ENCODE data around the gene ANKRD13C. TPM values are rescaled to one million over a fixed set of nuclear protein-coding genes. Genes with fewer than 3 reads are reported as not detected.
A peak's percentile ranks its signal among the peaks of the same experiment; 100 is the strongest.

The ANKRD13C gene
- total RNA-seq, 1 donor from 2014 or later, result 16.1 TPM

DNA sequence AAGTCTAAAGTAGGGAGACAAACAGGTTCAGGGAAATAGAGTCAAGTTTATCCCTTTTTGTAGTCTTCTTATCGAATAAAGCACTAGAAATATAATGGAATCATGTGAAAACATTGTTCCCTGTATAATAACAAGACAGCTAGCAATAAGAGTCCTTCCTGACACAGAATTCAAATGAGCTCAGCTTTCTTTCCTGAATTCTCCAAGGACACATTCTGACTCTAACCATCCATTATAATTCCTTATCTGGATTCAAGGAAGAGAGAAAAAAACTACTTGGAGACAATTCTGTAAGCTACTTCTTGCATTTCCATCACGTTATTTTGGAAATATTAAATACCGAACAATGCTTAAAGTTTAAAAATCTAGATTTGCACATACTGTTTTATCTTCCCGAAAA is 58.8 kb downstream of the ANKRD13C start:
- FAIRE-seq (no peak), DNase-seq (ENCODE audit: low read depth) (no peak)
- TF ChIP-seq, protein P1, sequence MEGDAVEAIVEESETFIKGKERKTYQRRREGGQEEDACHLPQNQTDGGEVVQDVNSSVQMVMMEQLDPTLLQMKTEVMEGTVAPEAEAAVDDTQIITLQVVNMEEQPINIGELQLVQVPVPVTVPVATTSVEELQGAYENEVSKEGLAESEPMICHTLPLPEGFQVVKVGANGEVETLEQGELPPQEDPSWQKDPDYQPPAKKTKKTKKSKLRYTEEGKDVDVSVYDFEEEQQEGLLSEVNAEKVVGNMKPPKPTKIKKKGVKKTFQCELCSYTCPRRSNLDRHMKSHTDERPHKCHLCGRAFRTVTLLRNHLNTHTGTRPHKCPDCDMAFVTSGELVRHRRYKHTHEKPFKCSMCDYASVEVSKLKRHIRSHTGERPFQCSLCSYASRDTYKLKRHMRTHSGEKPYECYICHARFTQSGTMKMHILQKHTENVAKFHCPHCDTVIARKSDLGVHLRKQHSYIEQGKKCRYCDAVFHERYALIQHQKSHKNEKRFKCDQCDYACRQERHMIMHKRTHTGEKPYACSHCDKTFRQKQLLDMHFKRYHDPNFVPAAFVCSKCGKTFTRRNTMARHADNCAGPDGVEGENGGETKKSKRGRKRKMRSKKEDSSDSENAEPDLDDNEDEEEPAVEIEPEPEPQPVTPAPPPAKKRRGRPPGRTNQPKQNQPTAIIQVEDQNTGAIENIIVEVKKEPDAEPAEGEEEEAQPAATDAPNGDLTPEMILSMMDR (IDR thresholded peaks at IDR 0.05; ENCODE audit: insufficient read depth, low read length, severe bottlenecking), result no peak
- H3K4me3 ChIP-seq (ENCODE audit: low read depth, low read length), result no peak overlapping the region
- no peaks in the 10 kb centered on the region for H3K36me3 ChIP-seq (ENCODE audit: control insufficient read depth, insufficient read depth, low read length)
- no peaks in the 10 kb centered on the region for H3K27me3 ChIP-seq (ENCODE audit: control insufficient read depth, insufficient read depth, low read length)

DNA sequence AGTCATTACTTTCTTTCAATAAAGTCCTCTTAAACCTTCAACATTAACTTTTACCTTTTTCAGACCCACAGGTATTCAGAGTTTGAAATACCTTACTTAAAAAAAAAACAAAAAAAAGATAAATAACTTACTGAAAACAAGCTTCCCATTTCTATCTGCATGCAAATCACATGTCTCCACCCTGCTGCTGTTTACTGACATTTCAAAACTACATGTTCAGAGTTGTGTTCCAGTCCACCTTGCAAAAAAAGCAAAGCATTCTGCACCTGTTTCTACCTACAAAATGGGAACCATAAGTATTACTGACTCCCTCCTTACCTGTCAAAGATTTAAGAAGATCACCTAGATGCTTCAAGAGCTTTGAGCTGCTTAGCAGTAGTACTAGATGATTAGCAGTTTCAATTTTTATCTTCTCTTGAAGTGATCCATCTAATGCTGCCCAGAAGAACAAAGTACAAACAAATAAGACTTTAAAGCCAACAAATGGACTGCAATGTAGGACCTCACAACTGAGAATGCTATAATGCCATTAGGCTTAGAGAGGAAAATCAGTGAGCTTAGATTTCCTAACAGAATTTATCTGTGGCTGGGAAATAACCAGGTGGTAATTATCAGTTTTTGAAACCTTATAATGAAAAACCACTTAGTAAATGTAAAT is 61.2 kb downstream of the ANKRD13C start:
- TF ChIP-seq, protein P1 (IDR thresholded peaks at IDR 0.05; ENCODE audit: insufficient read depth, low read length, severe bottlenecking), result no peak
- FAIRE-seq (no peak), DNase-seq (ENCODE audit: low read depth) (no peak)
- Histone ChIP-seq H3K36me3 (ENCODE audit: control insufficient read depth, insufficient read depth, low read length) (no peaks in the 10 kb centered on the region), H3K27me3 (ENCODE audit: control insufficient read depth, insufficient read depth, low read length) (no peaks in the 10 kb centered on the region), H3K4me3 (ENCODE audit: low read depth, low read length) (no peak overlapping the region)

DNA sequence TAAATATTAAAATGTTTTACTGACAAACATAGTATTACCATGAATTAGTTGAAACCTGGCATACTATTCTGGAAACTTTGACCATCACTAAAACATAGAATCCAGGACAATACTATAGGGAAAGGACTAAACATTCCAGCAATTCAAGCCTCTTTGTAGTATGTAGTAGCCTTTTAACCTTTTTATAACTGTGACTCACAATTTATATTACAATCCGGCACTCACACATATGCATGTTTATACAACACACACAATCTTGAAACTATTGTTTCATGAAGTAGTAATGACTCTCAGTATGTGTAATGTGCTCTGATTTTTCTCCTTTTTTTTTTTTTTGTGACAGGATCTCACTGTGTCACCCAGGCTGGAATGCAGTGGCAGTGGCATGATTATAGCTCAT is 64.3 kb downstream of the ANKRD13C start:
- Histone ChIP-seq H3K27me3 (ENCODE audit: control insufficient read depth, insufficient read depth, low read length) (no peaks in the 10 kb centered on the region), H3K4me3 (ENCODE audit: low read depth, low read length) (no peak overlapping the region), H3K36me3 (ENCODE audit: control insufficient read depth, insufficient read depth, low read length) (no peaks in the 10 kb centered on the region)
- TF ChIP-seq, protein P1 (IDR thresholded peaks at IDR 0.05; ENCODE audit: insufficient read depth, low read length, severe bottlenecking), result no peak
- DNase-seq (ENCODE audit: low read depth) (peak; percentile 68), FAIRE-seq (no peak)

DNA sequence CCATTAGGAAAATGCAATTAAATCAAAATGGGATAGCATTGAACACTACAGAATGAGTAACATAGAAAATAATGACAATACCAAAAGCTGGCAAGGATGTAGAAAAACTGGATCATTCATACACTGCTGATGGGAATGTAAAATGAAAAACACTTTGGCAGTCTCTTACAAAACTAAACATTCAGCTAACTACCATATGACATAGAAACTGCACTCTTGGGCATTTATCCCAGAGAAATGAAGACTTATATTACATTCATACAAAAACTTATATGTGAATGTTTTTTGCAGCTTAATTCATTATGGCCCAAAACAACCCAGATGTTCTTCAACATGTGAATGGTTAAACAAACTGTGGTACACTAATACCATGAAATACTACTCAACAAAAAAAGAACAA is 66.4 kb downstream of the ANKRD13C start:
- FAIRE-seq (no peak), DNase-seq (ENCODE audit: low read depth) (no peak)
- H3K36me3 ChIP-seq (ENCODE audit: control insufficient read depth, insufficient read depth, low read length), result no peaks in the 10 kb centered on the region
- no peaks in the 10 kb centered on the region for H3K27me3 ChIP-seq (ENCODE audit: control insufficient read depth, insufficient read depth, low read length)
- H3K4me3 ChIP-seq (ENCODE audit: low read depth, low read length), result no peak overlapping the region
- TF ChIP-seq, protein P1 (IDR thresholded peaks at IDR 0.05; ENCODE audit: insufficient read depth, low read length, severe bottlenecking), result no peak

DNA sequence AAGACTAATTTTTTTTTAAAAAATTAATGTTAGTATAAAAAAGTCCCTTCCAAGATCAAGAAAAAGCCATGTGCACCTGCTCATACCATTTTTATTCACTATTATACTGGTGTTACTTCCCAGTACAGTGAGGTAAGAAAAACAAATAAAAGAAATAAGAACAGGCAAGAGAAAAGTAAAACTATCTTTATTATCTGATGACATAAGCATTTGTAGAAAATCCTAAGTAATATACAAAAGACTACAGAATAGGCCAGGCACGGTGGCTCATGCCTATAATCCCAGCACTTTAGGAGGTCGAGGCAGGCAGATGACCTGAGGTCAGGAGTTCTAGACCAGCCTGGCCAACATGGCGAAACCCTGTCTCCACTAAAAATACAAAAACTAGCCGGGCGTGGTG is 68.1 kb downstream of the ANKRD13C start:
- no peak for FAIRE-seq
- no peaks in the 10 kb centered on the region for H3K36me3 ChIP-seq (ENCODE audit: control insufficient read depth, insufficient read depth, low read length)

More for the DNA sequence above, 68.1 kb downstream of the ANKRD13C start:
- Histone ChIP-seq H3K27me3 (ENCODE audit: control insufficient read depth, insufficient read depth, low read length) (no peaks in the 10 kb centered on the region), H3K4me3 (ENCODE audit: low read depth, low read length) (no peak overlapping the region)
- no peak for DNase-seq (ENCODE audit: low read depth)
- TF ChIP-seq, protein P1 (IDR thresholded peaks at IDR 0.05; ENCODE audit: insufficient read depth, low read length, severe bottlenecking), result no peak

Measured in bronchial epithelial cell (primary cell).